ENCODE measurements around the gene CCDC28B.

CCDC28B gene

DNA sequence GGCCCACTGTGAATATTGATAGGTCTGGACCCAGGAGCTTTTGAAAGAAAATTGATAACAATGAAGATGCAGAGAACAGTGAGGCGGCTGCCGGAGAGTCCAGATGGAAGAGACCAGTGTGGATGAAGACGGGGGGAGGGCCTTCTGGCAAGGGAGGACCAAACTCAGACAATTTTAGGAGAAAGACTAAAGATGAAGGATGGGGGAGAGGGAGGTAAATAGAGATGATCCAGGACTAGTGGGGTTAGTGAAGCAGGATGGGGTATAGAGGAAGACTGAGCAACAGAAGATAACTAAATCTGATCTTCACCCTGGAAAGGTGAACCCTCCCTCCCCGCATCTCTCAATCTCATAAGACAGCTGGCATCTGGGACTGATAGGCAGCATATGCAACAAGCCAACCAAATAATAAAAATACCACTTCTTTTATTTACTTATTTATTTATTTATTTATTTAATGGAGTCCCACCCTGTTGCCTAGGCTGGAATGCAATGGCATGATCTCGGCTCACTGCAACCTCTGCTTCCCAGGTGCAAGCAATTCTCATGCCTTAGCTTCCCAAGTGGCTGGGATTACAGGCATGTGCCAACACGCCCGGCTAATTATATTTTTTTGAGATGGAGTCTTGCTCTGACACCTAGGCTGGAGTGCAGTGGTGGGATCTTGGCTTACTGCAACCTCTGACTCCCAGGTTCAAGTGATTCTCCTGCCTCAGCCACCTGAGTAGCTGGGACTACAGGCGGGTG, 32.3 kb downstream of the CCDC28B start:
- no peaks in the 10 kb centered on the region for H3K4me1 ChIP-seq (ENCODE audit: control insufficient read depth, insufficient read depth, low read length)
- no peaks in the 10 kb centered on the region for H3K9me3 ChIP-seq (ENCODE audit: control insufficient read depth, low read length)
- H3K27me3 ChIP-seq (ENCODE audit: control insufficient read depth, insufficient read depth, low read length): no peaks in the 10 kb centered on the region
- no peaks in the 10 kb centered on the region for H3K36me3 ChIP-seq (ENCODE audit: control insufficient read depth, insufficient read depth, low read length)
- H3K4me3 ChIP-seq (ENCODE audit: low read length): no peak overlapping the region
- H3K9ac ChIP-seq (ENCODE audit: low read length): no peak overlapping the region

DNA sequence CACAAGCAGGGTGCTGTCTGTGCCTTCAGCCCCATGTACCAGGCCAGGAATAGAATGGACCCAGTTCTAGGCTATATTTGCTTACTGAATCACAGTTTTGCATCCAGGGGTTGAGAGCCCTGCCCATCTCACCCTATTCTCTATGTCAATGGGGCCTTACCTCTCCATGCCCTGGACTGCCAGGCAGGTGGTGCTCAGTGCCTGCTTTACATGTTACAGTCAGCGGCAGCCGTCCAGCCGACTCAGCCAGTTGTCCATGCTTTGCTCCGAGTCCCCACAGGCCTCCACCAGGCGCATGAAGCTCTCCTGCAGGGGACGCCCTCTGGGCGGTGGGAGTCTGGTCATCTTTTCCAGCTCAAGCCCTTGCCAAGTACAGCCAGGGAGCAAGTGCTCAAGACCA, 34.4 kb downstream of the CCDC28B start:
- H3K9me3 ChIP-seq (ENCODE audit: control insufficient read depth, low read length): no peaks in the 10 kb centered on the region
- no peaks in the 10 kb centered on the region for H3K4me1 ChIP-seq (ENCODE audit: control insufficient read depth, insufficient read depth, low read length)
- no peak overlapping the region for H3K4me3 ChIP-seq (ENCODE audit: low read length)
- no peak overlapping the region for H3K9ac ChIP-seq (ENCODE audit: low read length)
- no peaks in the 10 kb centered on the region for H3K27me3 ChIP-seq (ENCODE audit: control insufficient read depth, insufficient read depth, low read length)
- H3K36me3 ChIP-seq (ENCODE audit: control insufficient read depth, insufficient read depth, low read length): no peaks in the 10 kb centered on the region

GRCh38 chr1:32239337-32239736, 38.9 kb downstream of the CCDC28B start:
- Histone ChIP-seq H3K36me3 (ENCODE audit: control insufficient read depth, insufficient read depth, low read length) (no peaks in the 10 kb centered on the region), H3K4me3 (ENCODE audit: low read length) (no peak overlapping the region), H3K9me3 (ENCODE audit: control insufficient read depth, low read length) (no peaks in the 10 kb centered on the region)

DNA sequence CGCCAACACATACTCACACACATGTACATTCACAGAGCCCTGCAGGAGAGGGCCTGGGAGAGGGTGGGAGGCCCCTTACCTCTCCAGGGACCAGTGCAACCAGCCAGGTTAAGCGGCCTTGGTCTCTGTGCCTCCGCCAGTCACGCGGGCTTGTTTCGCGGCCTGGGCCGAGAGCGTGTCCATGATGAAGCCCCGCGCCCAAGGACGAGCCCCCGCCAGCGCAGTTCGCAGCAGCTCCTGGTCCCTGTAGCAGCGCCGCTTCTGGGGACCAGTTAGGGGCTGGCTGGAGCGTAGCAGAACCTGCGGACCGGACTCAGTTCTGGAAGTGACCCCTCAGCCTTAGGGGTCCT, 39.4 kb downstream of the CCDC28B start:
- H3K4me3 ChIP-seq (ENCODE audit: low read length): peak overlapping the region; percentile 70
- H3K9ac ChIP-seq (ENCODE audit: low read length): peak overlapping the region; percentile 68
- H3K27me3 ChIP-seq (ENCODE audit: control insufficient read depth, insufficient read depth, low read length): no peaks in the 10 kb centered on the region
- H3K4me1 ChIP-seq (ENCODE audit: control insufficient read depth, insufficient read depth, low read length): peaks cover 6% of the 10 kb centered on the region
- no peaks in the 10 kb centered on the region for H3K9me3 ChIP-seq (ENCODE audit: control insufficient read depth, low read length)
- no peaks in the 10 kb centered on the region for H3K36me3 ChIP-seq (ENCODE audit: control insufficient read depth, insufficient read depth, low read length)

More at GRCh38 chr1:32239337-32239736, 38.9 kb downstream of the CCDC28B start:
- H3K4me1 ChIP-seq (ENCODE audit: control insufficient read depth, insufficient read depth, low read length): peaks cover 6% of the 10 kb centered on the region
- no peaks in the 10 kb centered on the region for H3K27me3 ChIP-seq (ENCODE audit: control insufficient read depth, insufficient read depth, low read length)
- H3K9ac ChIP-seq (ENCODE audit: low read length): no peak overlapping the region

DNA sequence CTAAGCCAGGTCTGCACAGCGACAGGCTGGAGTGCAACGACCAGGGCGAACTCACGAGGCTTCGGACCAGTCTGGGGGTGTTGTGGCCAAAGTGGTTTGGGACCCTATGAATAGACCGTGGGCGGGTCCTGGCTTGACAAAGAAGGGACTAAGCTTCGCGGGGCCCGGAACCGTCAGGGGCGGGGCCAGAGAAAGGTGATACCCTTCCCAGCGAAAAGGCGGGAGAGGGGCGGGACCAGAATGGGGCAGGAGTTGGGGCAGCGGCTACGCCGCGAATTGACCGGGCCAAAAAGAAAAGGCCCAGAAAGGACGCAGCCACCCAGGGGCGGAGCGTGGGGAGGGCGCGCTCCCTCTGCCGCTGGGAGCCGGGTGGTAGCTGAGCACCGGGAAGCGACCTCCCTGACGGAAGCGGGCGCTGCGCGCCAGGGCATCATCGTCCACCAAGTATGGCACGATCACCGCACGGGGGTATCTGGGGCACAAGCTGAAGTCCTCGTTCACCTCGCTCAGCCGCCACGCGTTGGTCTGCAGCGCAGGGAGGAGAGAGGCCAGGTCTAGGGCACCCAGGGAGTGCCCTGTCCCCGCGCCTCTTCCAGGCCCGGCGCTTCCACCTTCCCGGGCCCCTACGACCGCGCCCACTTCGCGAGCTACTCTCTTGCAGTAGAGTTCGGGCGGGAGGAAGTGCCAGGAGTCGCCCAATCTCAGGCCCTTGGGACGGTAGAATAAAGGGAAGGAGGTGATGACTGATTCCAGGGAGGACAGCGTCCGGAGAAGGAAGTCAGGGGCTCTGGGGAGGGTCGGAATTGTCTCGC, 40.0 kb downstream of the CCDC28B start:
- Histone ChIP-seq H3K9ac (ENCODE audit: low read length) (peak overlapping the region; percentile 68), H3K4me3 (ENCODE audit: low read length) (peak overlapping the region; percentile 70), H3K36me3 (ENCODE audit: control insufficient read depth, insufficient read depth, low read length) (no peaks in the 10 kb centered on the region)

GRCh38 chr1:32241001-32241763, 40.8 kb downstream of the CCDC28B start:
- peak overlapping the region; percentile 68 for H3K9ac ChIP-seq (ENCODE audit: low read length)
- H3K4me3 ChIP-seq (ENCODE audit: low read length): peak overlapping the region; percentile 70
- H3K36me3 ChIP-seq (ENCODE audit: control insufficient read depth, insufficient read depth, low read length): no peaks in the 10 kb centered on the region
- H3K27me3 ChIP-seq (ENCODE audit: control insufficient read depth, insufficient read depth, low read length): no peaks in the 10 kb centered on the region
- no peaks in the 10 kb centered on the region for H3K9me3 ChIP-seq (ENCODE audit: control insufficient read depth, low read length)
- H3K4me1 ChIP-seq (ENCODE audit: control insufficient read depth, insufficient read depth, low read length): peaks cover 6% of the 10 kb centered on the region

More for the DNA sequence above, 40.0 kb downstream of the CCDC28B start:
- Histone ChIP-seq H3K4me1 (ENCODE audit: control insufficient read depth, insufficient read depth, low read length) (peaks cover 6% of the 10 kb centered on the region), H3K27me3 (ENCODE audit: control insufficient read depth, insufficient read depth, low read length) (no peaks in the 10 kb centered on the region), H3K9me3 (ENCODE audit: control insufficient read depth, low read length) (no peaks in the 10 kb centered on the region)

- no peak overlapping the region for H3K9ac ChIP-seq (ENCODE audit: low read length)
- no peaks in the 10 kb centered on the region for H3K9me3 ChIP-seq (ENCODE audit: control insufficient read depth, low read length)
- no peaks in the 10 kb centered on the region for H3K27me3 ChIP-seq (ENCODE audit: control insufficient read depth, insufficient read depth, low read length)
- H3K4me3 ChIP-seq (ENCODE audit: low read length): no peak overlapping the region
- peaks cover 6% of the 10 kb centered on the region for H3K4me1 ChIP-seq (ENCODE audit: control insufficient read depth, insufficient read depth, low read length)
- no peaks in the 10 kb centered on the region for H3K36me3 ChIP-seq (ENCODE audit: control insufficient read depth, insufficient read depth, low read length)
Measured at GRCh38 chr1:32242341-32242851, 42.0 kb downstream of the CCDC28B start.

DNA sequence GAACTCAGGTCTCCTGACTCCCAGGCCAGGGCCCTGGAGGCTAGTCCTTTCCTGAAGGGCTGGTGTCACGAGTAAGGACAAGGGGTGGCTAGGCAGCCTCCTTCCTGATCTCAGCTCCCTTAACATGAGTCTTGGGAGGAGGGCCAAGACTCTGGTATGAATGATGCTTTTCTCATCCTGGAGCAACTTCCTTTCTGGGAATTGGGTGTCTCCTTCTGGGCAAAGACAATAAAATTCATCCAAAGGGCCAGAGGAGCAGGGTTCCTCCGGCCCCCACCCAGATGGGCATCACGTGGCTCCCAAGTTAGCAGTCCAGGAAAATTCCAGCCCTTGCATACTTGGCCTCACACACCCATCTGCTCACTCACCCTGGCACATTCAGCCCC, 46.5 kb downstream of the CCDC28B start, which contains the start of gene FAM167B:
Gene FAM167B (plus strand): TSS at position 335 of the 386 bp plus-strand sequence. CDS start 200 bp downstream, outside the sequence.
- Histone ChIP-seq H3K9me3 (ENCODE audit: control insufficient read depth, low read length) (no peaks in the 10 kb centered on the region), H3K4me1 (ENCODE audit: control insufficient read depth, insufficient read depth, low read length) (peaks cover 13% of the 10 kb centered on the region), H3K4me3 (ENCODE audit: low read length) (no peak within 1 kb of the TSS), H3K9ac (ENCODE audit: low read length) (peak within 1 kb of the TSS; percentile 2), H3K27me3 (ENCODE audit: control insufficient read depth, insufficient read depth, low read length) (no peaks in the 10 kb centered on the region), H3K36me3 (ENCODE audit: control insufficient read depth, insufficient read depth, low read length) (no peaks in the 10 kb centered on the region)

- Histone ChIP-seq H3K4me3 (ENCODE audit: low read length) (no peak overlapping the region), H3K9me3 (ENCODE audit: control insufficient read depth, low read length) (no peaks in the 10 kb centered on the region), H3K27me3 (ENCODE audit: control insufficient read depth, insufficient read depth, low read length) (no peaks in the 10 kb centered on the region), H3K9ac (ENCODE audit: low read length) (no peak overlapping the region), H3K4me1 (ENCODE audit: control insufficient read depth, insufficient read depth, low read length) (peaks cover 12% of the 10 kb centered on the region), H3K36me3 (ENCODE audit: control insufficient read depth, insufficient read depth, low read length) (no peaks in the 10 kb centered on the region)
Measured at GRCh38 chr1:32247452-32247851, 47.1 kb downstream of the CCDC28B start.

GRCh38 chr1:32247983-32248889, 47.8 kb downstream of the CCDC28B start:
- no peaks in the 10 kb centered on the region for H3K36me3 ChIP-seq (ENCODE audit: control insufficient read depth, insufficient read depth, low read length)
- peak overlapping the region; percentile 2 for H3K9ac ChIP-seq (ENCODE audit: low read length)
- no peaks in the 10 kb centered on the region for H3K27me3 ChIP-seq (ENCODE audit: control insufficient read depth, insufficient read depth, low read length)
- no peak overlapping the region for H3K4me3 ChIP-seq (ENCODE audit: low read length)
- no peaks in the 10 kb centered on the region for H3K9me3 ChIP-seq (ENCODE audit: control insufficient read depth, low read length)
- H3K4me1 ChIP-seq (ENCODE audit: control insufficient read depth, insufficient read depth, low read length): peaks cover 12% of the 10 kb centered on the region
